Muscle of leg (tissue), 11 donors: ENCODE measurements around the gene TBC1D9B. TPM values are rescaled to one million over a fixed set of nuclear protein-coding genes. Genes with fewer than 3 reads are reported as not detected.

ENCODE experiments used
- DNase-seq: peaks from one replicate; pipeline ENCODE4 v3.0.0; 2013
- H3K27ac ChIP-seq: one replicate; pipeline ENCODE4 v1.5.1; 2013; ENCODE audit warnings: mild to moderate bottlenecking, low read length, control low read depth
- H3K27me3 ChIP-seq: one replicate; pipeline ENCODE4 v1.6.1; 2013; ENCODE audit warnings: low read length; ENCODE audit not compliant: control insufficient read depth, insufficient read depth
- H3K36me3 ChIP-seq: one replicate; pipeline ENCODE4 v1.6.1; 2013; ENCODE audit warnings: low read length; ENCODE audit not compliant: control insufficient read depth, insufficient read depth
- H3K4me1 ChIP-seq: one replicate; pipeline ENCODE4 v1.6.1; 2013; ENCODE audit warnings: low read length; ENCODE audit not compliant: control insufficient read depth, insufficient read depth
- H3K4me3 ChIP-seq: one replicate; pipeline ENCODE4 v1.5.1; 2013; ENCODE audit warnings: low read length, control low read depth
- H3K9me3 ChIP-seq: replicated peaks from 2 replicates; pipeline ENCODE4 v1.6.1; 2013; ENCODE audit warnings: low read depth, low read length; ENCODE audit not compliant: control insufficient read depth
- WGBS: methylation state at CpG from one replicate; pipeline ENCODE4 v1.1.5; 2013; ENCODE audit warnings: missing lambda C conversion rate; ENCODE audit not compliant: insufficient coverage; 5-methylcytosine and 5-hydroxymethylcytosine counted together
- polyA plus RNA-seq, 8 donors: library from polyadenylated mRNA; unstranded; fragments of 120-200 nt; gene quantifications; one replicate each; pipeline versions ENCODE4 v1.2.1 to v1.2.3, GENCODE V29; 2013; ENCODE audit warnings: inconsistent platforms in 1 of 8, low replicate concordance in 1 of 8; ENCODE audit not compliant: insufficient read length in 8 of 8, insufficient read depth in 1 of 8
- total RNA-seq: library from RNA; stranded (reverse); fragments of 120-200 nt; gene quantifications from one replicate; pipeline ENCODE4 v1.2.4, GENCODE V29; 2013

The TBC1D9B gene
- total and polyA plus RNA-seq, 9 donors = 20.1 to 71.7 (median 53.8) TPM

GRCh38 chr5:179830818-179831468 lies 76.8 kb downstream of the TBC1D9B start:
- H3K4me3 ChIP-seq = no peak overlapping the region
- H3K27me3 ChIP-seq = no peaks in the 10 kb centered on the region
- H3K9me3 ChIP-seq = no peaks in the 10 kb centered on the region
- WGBS = 96% methylated on average over 5 of the region's 7 CpGs
- H3K36me3 ChIP-seq = peaks cover 72% of the 10 kb centered on the region
- H3K4me1 ChIP-seq = no peaks in the 10 kb centered on the region
- DNase-seq = no peak
- no peak overlapping the region for H3K27ac ChIP-seq

- no peaks in the 10 kb centered on the region for H3K9me3 ChIP-seq
- H3K27ac ChIP-seq = no peak overlapping the region
- H3K27me3 ChIP-seq = no peaks in the 10 kb centered on the region
- no peak for DNase-seq
- H3K4me1 ChIP-seq = no peaks in the 10 kb centered on the region
- no peak overlapping the region for H3K4me3 ChIP-seq
- WGBS = 94% methylated on average over 2 of the region's 7 CpGs
- H3K36me3 ChIP-seq = peaks cover 81% of the 10 kb centered on the region
These were observed 77.8 kb downstream of the TBC1D9B start for GRCh38 chr5:179829732-179830435.

- H3K4me3 ChIP-seq = no peak overlapping the region
- no peaks in the 10 kb centered on the region for H3K4me1 ChIP-seq
- no peaks in the 10 kb centered on the region for H3K27me3 ChIP-seq
- H3K9me3 ChIP-seq = no peaks in the 10 kb centered on the region
- 83% methylated on average over 1 of the region's 3 CpGs for WGBS
- H3K27ac ChIP-seq = no peak overlapping the region
- DNase-seq = no peak
- H3K36me3 ChIP-seq = peaks cover 87% of the 10 kb centered on the region
These were observed 78.8 kb downstream of the TBC1D9B start for GRCh38 chr5:179828756-179829421.

- H3K9me3 ChIP-seq = no peaks in the 10 kb centered on the region
- H3K4me1 ChIP-seq = peaks cover 2% of the 10 kb centered on the region
- peak; percentile 39 for DNase-seq
- WGBS = 61% methylated on average over 8 of the region's 9 CpGs
- H3K27me3 ChIP-seq = no peaks in the 10 kb centered on the region
- H3K36me3 ChIP-seq = peaks cover 83% of the 10 kb centered on the region
- no peak overlapping the region for H3K4me3 ChIP-seq
- H3K27ac ChIP-seq = peak overlapping the region; percentile 7
These were observed 80.0 kb downstream of the TBC1D9B start for GRCh38 chr5:179827680-179828079.

GRCh38 chr5:179825655-179826182 lies 82.0 kb downstream of the TBC1D9B start:
- H3K27ac ChIP-seq = no peak overlapping the region
- H3K4me3 ChIP-seq = no peak overlapping the region
- WGBS = 91% methylated on average over 11 of the region's 13 CpGs
- no peaks in the 10 kb centered on the region for H3K9me3 ChIP-seq
- peaks cover 69% of the 10 kb centered on the region for H3K36me3 ChIP-seq
- H3K4me1 ChIP-seq = peaks cover 7% of the 10 kb centered on the region
- no peak for DNase-seq
- H3K27me3 ChIP-seq = no peaks in the 10 kb centered on the region

GRCh38 chr5:179824745-179825112 lies 83.0 kb downstream of the TBC1D9B start:
- 92% methylated on average over 1 of the region's 3 CpGs for WGBS
- Histone ChIP-seq H3K4me3 (no peak overlapping the region), H3K4me1 (peaks cover 16% of the 10 kb centered on the region)

GRCh38 chr5:179823937-179824744 lies 83.6 kb downstream of the TBC1D9B start:
- no peak overlapping the region for H3K4me3 ChIP-seq
- DNase-seq = no peak
- no peak overlapping the region for H3K27ac ChIP-seq
- H3K27me3 ChIP-seq = no peaks in the 10 kb centered on the region
- H3K36me3 ChIP-seq = peaks cover 58% of the 10 kb centered on the region
- 90% methylated on average over 19 of the region's 22 CpGs for WGBS
- no peaks in the 10 kb centered on the region for H3K9me3 ChIP-seq
- peaks cover 22% of the 10 kb centered on the region for H3K4me1 ChIP-seq

More at GRCh38 chr5:179824745-179825112, 83.0 kb downstream of the TBC1D9B start:
- no peak for DNase-seq
- H3K27ac ChIP-seq = no peak overlapping the region
- H3K36me3 ChIP-seq = peaks cover 62% of the 10 kb centered on the region
- no peaks in the 10 kb centered on the region for H3K9me3 ChIP-seq
- H3K27me3 ChIP-seq = no peaks in the 10 kb centered on the region

- DNase-seq = no peak
- Histone ChIP-seq H3K4me1 (peaks cover 33% of the 10 kb centered on the region), H3K36me3 (peaks cover 48% of the 10 kb centered on the region), H3K27me3 (no peaks in the 10 kb centered on the region), H3K4me3 (no peak overlapping the region), H3K27ac (no peak overlapping the region), H3K9me3 (no peaks in the 10 kb centered on the region)
- 68% methylated on average over 7 of the region's 8 CpGs for WGBS
These were observed 85.2 kb downstream of the TBC1D9B start for GRCh38 chr5:179822444-179822990.

GRCh38 chr5:179822059-179822432 lies 85.7 kb downstream of the TBC1D9B start:
- Histone ChIP-seq H3K36me3 (peaks cover 45% of the 10 kb centered on the region), H3K4me1 (peaks cover 36% of the 10 kb centered on the region)
- WGBS = no CpG with 5 or more reads among the region's 3 CpGs

More at GRCh38 chr5:179822059-179822432, 85.7 kb downstream of the TBC1D9B start:
- DNase-seq = no peak
- Histone ChIP-seq H3K27ac (peak overlapping the region; percentile 93), H3K9me3 (no peaks in the 10 kb centered on the region), H3K4me3 (peak overlapping the region; percentile 75), H3K27me3 (no peaks in the 10 kb centered on the region)
